Measurements from ENCODE around the gene CACNA1S.

GRCh38 chr1:201036188-201036842 is 75.9 kb downstream of the CACNA1S start:
- no peak for TF ChIP-seq POLR2AphosphoS5 (IDR thresholded peaks at IDR 0.05; ENCODE audit: low read depth, low read length)
- TF ChIP-seq CTCF (IDR thresholded peaks at IDR 0.05) = no peak

Measured in SK-N-SH (cell line).